ENCODE measurements around the gene GRK6.

GRK6 gene

DNA sequence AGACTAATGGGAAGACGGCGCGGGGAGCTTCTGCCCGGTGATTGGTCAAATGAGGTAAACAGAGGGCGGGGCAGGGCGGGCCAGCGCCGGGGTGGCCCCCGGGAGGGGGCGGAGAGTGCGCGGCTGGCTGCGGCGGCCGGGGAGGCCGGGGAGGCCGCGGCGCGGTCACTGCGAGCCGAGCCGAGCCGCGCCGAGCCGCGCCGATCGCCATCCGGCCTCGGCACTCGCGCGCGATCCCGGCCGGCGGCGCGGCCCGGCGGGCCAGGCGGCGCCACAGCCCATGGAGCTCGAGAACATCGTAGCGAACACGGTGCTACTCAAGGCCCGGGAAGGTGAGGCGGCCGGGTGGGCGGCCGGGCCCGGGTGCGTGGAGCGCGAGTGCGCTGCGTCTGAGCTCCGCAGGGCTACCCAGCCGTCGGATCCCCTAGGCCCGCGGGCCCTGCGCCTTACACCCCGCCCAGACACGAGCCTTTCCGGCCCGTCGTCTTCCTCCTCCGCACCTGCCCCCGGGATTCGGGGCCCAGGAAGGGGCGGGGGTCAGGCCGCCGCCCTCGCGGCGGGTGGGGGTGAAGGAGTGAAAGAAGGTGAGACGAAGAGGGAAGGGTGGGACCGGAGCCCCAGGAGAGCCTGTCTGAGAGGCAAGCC, at the start of gene GRK6:
Gene GRK6, plus strand, starts transcription at position 111 of the 645 bp plus-strand sequence. Its CDS starts 170 bp downstream, at position 281.
- H3K4me3 ChIP-seq (ENCODE audit: low read depth, low read length), result peak within 1 kb of the TSS; percentile 72

DNA sequence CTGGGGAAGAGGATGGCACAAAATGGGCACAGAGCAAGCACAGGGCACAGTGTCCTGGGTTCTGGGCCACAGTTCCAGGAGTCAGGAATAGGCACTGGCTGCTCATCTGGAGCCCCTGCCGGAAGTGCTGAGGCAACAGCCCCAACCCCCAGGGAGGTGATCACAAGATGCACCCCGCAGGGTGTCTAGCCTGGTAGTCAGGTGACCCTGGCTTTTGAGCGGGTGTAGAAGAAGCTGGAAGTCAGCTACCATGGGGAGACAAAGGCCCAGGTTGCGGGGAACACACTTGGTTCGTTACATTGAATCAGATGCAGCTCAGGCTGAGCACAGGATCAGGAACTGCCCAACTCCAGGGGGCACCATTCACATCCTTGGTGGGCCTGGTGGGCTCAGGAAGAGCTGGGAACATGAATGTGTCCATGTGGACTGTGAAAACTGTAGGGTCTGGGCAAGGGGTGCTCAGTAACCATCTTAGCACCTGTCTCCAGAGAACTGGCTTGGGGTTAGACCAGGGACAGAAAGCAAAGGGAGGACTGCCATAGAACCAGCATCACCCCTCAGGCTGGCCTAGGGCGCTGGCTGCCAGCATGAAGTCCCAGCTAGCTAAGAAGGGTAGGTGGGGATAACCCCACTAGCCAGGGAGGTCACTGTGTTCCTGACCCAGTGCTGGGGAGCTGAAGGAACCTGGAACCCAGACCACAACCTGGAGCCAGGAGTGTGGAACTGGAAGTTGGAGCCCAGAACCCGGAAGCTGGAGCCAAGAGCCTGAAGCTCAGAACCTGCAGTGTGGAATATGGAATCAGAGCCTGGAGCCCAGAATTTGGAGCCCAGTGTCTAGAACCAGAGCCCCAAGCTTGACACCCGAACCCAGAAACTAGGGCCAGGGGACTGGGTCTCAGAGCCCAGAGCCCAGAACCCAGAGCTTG, 48.4 kb upstream of the GRK6 start:
- H3K4me3 ChIP-seq (ENCODE audit: low read depth, low read length), result no peak overlapping the region

DNA sequence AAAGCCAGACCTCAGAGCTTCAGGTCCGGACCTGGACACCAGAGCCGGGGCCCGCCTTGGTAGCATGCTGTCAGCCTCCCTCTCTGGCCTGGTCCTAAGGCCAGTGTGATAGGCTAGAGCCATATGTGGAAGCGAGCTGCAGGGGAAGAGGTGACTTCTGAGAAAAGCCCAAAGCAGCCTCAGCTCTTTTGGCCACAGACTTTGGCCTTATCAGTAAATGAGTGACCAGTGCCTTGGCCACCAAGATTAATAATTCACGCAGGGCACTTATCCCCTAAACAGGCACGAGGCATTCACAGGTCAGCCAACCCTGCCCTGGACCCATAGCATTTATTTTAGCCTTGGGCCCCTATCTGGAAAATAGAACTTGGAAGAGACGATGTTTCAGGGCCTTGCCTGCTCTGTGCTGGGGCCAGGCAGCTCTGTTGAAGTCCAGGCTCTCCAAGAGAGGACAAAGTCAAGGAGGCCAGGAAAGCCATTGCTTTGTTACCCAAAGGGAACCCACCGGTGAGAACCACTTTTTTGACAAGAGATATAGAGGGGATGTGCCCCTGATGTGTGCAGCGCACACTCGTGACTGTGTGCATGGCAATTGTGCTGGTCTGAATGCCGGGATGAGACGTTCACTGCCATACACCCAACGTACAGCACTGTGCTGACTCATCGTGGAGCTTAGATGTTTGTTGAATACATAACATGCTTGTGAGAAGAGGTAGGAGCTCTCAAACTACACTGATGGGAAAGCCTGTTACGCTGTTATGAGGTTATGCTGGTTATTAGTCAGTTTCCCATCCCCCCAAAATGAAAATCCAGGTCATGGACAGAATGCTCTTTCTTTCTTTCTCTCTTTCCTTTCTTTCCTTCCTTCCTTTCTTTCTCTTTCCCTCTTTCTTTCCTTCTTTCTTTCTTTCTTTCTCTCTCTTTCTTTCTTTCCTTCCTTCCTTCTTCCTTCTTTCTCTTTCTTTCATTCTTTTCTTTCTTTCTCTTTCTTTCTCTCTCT, 47.3 kb upstream of the GRK6 start:
- no peak overlapping the region for H3K4me3 ChIP-seq (ENCODE audit: low read depth, low read length)

DNA sequence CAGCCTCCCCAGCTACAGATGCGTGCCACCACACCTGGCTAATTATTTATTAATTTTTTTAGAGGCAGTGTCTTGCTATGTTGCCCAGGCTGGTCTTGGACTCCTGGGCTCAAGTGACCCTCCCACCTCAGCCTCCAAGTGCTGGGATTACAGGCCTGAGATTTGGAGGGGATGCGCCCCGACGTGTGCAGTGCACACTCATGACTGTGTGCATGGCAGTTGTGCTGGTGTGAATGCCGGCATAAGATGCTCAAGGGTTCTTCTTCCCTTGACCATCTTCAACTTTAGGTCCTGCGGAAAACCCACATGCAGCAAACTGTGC, 45.7 kb upstream of the GRK6 start:
- no peak overlapping the region for H3K4me3 ChIP-seq (ENCODE audit: low read depth, low read length)

DNA sequence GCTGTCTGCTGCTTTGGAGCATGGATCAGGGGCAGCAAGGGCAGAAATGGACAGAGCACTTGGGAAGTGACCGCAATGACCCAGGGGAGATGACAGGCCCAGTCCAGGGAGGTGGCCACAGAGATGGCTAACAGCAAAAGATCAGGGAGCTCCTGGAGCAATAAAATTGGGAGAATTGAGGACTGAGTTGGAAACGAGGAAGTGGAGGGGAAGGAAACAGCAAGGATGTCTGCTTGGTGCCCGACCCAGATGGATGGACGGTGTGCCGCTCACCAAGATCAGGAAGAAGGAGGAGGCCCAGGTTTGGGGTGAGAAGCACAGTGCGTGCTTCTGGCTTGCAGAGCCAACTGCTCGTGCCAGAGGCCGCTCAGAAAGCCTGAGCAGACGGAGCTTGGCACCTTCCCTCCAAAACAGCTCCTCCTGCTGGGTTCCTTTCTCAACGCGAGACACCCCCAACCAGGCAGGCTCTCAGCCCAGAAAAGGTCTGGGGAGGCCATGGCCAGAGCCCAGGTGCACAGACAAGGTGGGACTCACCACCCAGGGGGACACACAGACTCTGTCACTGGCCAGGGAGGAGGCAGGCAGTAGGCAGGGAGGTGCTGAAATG, 44.0 kb upstream of the GRK6 start:
- H3K4me3 ChIP-seq (ENCODE audit: low read depth, low read length), result no peak overlapping the region

DNA sequence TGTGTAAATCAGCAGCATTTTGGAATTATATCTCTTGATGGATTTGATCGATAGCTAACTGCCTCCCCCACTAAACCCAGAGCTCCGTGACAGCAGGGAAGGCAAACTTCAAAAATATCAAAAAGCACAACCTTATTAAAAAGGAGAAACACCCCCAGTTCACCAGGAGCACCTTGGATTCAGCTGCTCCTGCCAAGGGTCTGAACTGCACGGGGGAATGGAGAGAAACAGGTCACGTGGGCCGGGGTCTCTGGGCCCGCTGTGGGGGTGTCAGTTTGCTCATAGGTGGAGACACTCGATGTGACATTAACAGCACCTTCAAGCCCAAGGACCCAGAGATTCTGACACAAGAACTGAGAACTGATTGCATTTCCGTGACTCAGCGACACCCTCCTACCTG, 43.3 kb upstream of the GRK6 start:
- no peak overlapping the region for H3K4me3 ChIP-seq (ENCODE audit: low read depth, low read length)

DNA sequence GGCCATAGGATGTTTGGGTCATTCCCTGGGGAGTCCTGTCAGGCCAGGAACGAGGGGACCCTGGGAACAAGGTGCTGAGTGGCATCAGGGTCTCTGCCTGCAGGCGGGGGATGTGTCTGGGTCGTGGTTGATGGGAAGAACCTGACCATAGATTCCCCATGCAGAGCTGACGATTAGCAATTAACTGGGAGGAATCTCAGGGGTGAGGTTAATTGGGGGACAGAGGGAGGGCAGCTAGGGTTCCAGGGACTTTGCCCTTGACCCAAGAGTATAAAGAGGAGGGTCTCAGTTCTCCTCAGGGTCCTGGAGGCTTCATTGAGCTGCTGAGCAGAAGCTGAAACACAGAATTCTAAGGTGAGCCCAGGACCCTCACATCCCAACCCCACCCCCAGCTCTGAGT, 42.3 kb upstream of the GRK6 start, which contains the start of gene SLC34A1:
Gene SLC34A1, plus strand, starts transcription at position 301 of the 400 bp plus-strand sequence. CDS start 1,308 bp downstream, outside the sequence.
- H3K4me3 ChIP-seq (ENCODE audit: low read depth, low read length), result no peak within 1 kb of the TSS

DNA sequence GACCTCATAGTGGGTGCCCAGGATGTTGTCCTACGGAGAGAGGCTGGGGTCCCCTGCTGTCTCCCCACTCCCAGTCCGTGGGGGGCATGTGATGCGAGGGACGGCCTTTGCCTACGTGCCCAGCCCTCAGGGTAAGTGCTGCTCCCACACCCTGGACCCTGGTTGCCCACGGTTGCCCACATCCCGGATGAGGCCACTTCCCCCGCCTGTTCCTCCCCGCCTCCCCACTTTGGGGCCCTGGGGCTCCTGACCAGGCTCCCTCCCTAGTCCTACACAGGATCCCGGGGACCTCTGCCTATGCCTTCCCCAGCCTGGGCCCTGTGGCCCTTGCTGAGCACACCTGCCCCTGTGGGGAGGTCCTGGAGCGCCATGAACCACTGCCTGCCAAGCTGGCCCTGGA, 40.8 kb upstream of the GRK6 start:
- no peak overlapping the region for H3K4me3 ChIP-seq (ENCODE audit: low read depth, low read length)

DNA sequence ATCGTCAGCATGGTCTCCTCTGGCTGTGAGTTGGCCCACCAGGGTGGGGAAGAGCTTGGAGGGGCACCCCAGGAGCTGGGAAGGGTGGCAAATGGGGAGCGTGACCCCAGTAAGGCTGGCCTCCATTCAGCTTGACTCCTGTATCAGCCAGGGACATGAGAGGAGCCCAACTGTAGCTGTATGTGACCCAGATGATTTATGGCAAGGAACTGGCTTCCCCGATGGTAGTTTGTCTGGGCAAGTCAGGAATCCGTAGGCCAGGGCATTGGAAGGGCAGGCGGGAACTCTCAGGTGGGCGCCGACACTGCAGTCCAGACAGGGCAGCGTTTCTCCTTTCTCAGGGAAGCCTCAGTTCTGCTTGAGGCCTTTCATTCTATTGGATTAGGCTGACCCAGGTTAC, 39.9 kb upstream of the GRK6 start:
- H3K4me3 ChIP-seq (ENCODE audit: low read depth, low read length), result no peak overlapping the region

DNA sequence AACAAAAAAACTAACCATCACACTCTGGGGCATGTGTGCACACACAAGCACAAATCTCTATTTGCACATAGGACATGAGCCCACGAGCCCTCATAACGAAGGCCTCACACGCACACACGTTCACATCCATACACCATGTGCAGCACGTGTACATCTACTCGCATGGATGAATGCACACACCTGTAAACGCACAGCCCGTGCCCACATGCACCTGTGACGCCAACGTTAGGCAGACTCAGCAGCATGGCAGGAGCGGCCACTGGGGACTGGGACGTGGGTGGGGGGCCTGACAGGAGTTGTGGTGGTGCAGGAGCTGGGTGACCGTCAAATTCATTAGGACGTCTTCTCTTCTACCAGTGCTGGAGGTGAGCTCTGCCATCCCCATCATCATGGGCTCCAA, 39.1 kb upstream of the GRK6 start:
- H3K4me3 ChIP-seq (ENCODE audit: low read depth, low read length), result no peak overlapping the region

DNA sequence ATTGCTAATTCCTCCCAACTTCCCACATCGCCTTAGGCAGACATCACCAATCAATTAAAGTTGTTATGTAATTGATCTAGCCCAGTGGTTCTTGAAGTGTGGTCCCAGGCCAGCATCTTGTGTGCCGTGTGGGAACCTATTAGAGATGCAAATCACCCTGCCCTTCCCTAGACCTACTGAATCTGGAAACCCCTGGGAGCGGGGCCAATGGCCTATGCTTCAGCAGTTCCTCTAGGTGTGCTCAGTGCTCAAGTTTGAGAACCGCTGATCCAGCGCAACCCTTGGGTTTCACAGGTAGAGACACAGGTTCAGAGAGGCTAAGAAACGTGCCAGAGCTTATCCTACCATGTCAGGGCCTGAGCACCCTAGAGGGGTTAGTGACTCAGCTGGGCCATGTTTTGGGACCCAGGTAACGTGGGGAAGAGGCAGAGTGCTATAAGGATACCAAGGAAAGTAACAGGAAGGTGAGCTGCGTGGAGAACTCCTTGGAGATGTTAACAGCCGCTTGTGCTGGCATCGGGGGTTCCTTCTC, 37.9 kb upstream of the GRK6 start:
- H3K4me3 ChIP-seq (ENCODE audit: low read depth, low read length), result no peak overlapping the region

DNA sequence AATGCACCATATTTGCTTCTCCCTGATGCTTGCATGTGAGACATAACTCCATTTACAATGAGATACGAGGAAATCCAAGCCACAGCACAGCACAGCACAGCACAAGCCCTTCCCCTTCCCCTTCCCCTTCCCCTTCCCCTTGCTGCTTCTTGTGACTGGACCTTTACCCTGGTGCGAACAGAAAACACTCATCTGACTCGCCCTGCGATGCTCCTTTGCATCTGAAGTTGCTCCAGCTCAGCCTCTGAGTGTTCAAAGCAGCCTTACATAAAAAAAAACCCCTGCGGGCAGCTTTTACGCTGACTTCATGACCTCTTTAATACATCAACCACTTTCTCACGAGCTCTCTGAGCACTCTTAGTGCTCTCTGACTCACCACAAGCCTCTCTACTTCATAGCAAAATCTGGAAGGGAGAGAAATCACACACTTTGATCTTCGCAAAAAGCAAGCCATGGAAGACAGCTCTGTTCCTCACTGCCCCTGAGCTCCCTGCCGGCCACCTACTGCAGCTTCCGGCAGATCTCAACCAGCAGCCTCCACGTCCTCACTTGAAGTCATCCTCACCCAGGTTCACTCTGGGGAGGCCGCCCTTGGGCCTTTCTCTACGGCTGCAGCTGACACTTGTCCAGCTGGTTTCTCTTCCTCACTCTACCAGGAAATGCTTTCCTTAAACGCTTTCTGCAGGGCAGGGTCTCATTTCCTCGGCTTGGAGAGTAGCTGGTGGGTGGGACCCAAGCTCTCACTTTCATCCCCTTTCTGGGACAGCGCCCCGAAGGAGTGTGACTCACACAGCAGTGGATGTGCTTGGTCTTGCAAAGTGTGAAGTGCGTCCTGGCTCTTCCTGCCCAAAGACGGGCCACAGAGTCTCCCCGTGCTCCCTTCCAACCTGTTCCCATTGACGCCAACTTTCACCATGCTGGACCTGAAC, 37.0 kb upstream of the GRK6 start:
- no peak overlapping the region for H3K4me3 ChIP-seq (ENCODE audit: low read depth, low read length)

DNA sequence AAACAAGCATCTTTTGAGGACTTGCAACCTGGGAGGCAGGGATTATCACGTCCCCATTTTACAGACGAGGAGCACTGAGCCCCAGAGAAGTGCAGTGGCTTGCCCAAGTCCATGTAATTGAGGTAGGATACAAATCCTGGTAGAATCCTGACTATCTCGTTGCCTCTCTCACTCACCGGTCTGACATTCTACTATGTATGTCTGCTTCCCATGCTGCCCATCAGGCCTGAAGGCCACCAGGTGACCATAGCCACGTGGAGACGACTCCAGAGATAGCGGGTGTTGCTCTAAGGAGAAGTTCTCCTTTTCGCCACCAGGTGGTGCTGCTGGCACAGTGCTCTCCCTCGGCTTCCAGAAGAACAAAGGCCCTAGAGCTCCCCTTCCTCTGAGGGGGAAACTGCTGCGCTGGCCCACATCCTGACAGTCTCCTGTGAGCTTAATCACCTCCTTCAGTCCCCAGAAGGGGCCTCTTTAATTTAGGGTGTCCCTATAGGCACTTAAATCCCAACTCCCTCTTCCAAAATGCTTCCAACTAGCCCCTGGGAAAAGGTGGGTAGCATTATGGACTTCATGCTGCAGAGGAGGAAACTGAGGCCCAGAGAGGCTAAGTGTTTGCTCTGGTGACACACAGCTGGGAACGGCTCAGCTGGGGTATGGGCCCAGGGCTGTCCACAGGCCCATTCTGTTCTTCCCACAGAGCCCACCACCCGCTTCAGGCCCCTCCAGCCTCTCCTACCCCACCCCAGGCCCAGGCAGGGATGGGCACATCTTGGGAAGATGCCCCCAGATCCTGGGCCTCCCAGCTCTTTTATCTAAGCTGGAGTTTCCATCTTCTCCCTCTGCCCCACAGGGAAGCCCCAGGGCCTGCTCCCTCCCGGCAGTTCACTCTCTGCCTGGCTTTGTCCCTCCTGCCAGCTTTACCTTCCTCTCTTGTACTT, 35.8 kb upstream of the GRK6 start:
- no peak overlapping the region for H3K4me3 ChIP-seq (ENCODE audit: low read depth, low read length)

DNA sequence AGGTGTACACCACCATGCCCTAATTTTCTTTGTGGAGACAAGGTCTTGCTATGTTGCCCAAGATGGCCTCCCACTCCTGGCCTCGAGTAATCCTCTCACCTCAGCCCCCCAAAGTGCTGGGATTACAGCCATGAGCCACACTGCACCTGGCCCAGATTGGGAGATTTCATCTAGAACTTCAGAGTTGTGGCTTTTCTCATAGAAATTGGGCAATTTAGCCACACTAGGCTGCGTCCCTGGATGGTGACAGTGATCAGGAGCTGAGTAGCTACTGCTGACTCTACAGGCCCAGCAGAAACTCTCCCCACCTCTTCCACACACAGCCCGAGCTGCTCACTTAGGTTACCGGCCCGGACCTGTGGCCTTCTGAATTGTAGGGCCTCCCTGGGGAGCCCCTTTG, 33.7 kb upstream of the GRK6 start:
- no peak overlapping the region for H3K4me3 ChIP-seq (ENCODE audit: low read depth, low read length)

DNA sequence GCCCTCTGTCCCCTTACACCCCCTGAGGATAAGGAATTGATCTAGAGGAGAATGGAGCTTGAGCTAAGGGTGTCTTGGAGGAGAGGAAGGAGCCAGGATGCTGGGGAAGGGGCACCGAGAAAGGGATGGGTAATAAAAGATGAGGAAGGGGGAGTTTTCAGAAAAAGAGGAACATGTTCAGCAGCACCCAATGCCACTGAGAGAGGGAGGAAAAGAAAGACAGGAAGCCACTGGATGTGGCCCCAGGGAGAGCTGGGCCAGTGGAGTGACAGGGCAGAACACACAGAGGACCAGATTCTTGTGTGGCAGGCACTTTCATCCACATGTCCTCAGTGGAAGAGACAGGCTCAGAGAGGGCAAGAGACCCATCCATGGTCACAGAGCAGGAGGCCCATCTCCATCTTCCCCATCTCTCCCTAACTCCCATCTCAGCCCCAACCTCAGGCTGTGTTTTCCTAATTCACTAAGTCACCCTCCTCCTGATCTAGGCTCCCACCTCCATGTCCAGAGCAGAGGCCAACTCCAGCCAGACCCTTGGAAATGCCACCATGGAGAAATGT, 33.2 kb upstream of the GRK6 start:
- H3K4me3 ChIP-seq (ENCODE audit: low read depth, low read length), result no peak overlapping the region

DNA sequence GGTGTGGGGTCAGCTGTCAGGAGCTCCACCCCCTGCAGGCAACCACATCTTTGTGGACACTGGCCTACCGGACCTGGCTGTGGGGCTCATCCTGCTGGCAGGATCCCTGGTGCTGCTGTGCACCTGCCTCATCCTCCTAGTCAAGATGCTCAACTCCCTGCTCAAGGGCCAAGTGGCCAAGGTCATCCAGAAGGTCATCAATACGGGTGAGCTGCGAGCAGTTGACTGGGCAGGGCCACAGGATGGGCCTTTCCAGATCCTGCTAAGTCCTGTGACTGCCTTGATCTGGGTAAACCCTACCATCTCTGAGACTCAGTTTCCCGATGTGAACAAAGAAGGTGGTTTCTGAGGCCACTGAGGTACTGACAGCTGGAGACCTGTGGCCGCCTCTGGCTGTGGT, 32.5 kb upstream of the GRK6 start:
- H3K4me3 ChIP-seq (ENCODE audit: low read depth, low read length), result no peak overlapping the region

DNA sequence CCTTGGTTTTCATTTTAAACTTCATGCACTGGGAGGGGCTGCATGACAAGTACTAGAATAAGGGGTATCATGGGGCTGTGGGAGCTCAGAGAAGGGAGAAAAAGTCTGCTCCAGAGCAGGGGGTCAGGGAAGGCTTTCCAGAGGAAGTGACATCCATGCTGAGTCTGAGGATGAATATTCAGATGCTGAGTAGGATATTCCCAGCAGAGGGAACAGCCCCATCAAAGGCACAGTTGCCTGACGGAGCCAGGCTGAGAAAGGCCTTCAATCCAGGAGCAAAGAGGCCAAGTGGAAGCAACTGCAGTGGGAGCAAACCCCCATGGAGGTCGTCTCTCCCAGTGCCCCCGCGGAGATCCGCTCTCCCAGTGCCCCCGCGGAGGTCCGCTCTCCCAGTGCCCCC, 30.4 kb upstream of the GRK6 start:
- H3K4me3 ChIP-seq (ENCODE audit: low read depth, low read length), result no peak overlapping the region

DNA sequence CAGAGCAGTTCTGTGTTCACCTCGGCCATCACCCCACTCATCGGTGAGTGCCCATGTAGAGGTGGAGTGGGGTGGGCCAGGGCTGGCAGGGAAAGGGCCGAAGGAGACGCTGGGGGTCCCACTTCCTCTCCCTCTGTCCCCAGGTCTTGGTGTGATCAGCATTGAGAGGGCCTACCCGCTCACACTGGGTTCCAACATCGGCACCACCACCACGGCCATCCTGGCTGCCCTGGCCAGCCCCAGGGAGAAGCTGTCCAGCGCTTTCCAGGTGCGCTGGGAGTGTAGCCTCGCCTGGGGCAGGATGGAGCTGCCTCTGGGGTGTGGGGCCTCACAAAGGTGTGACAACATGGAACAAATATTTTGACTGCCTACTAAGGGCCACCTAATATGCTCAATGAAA, 29.7 kb upstream of the GRK6 start:
- no peak overlapping the region for H3K4me3 ChIP-seq (ENCODE audit: low read depth, low read length)

Measured in iPS-11a (cell line).